Measurements from ENCODE around the gene ACP1. TPM values are rescaled to one million over a fixed set of nuclear protein-coding genes. Genes with fewer than 3 reads are reported as not detected.

The ACP1 gene
- total and polyA plus RNA-seq, 10 of the 15 experiments (the other 5 are each of a cell fraction or from before 2014, with no cell fraction given): 120 to 468 (median 175) TPM

DNA sequence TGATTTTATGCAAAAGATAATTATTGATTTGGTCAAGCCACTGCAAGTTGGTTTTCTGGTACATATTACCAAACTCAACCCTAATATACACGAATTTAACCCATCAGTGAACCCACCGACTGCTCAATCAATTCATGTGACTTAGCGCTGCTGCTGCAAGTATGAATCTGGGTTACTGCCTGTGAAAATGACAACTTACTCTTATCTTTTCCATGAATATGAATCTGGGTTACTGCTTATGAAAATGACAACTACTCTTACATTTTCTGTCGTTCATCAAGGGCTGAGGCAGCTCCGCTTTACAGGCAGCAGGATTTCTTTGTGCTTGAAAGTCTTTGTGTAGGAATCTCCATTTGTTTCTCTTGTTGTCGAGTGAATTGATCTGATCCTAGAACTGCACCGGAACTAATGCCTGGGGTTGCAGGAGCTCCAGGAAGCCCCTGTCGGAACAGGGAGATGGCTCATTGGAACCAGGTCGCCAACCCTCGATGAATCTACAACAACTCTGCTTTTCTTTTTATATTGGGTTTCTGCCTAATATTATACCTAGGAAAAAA is 45.3 kb downstream of the ACP1 start (continued):
- TF ChIP-seq GABPA (IDR thresholded peaks at IDR 0.05; ENCODE audit: low read depth) (no peak), BMI1 (IDR thresholded peaks at IDR 0.05; ENCODE audit: borderline replicate concordance) (no peak), FOS (IDR thresholded peaks at IDR 0.05; ENCODE audit: borderline replicate concordance, extremely low read depth, insufficient read length) (no peak), EED (IDR thresholded peaks at IDR 0.05; ENCODE audit: low read depth) (no peak), GATAD2B (conservative IDR thresholded peaks at IDR 0.05; ENCODE audit: low read depth) (no peak), SREBF2 (IDR thresholded peaks at IDR 0.05; ENCODE audit: low read length) (no peak)

DNA sequence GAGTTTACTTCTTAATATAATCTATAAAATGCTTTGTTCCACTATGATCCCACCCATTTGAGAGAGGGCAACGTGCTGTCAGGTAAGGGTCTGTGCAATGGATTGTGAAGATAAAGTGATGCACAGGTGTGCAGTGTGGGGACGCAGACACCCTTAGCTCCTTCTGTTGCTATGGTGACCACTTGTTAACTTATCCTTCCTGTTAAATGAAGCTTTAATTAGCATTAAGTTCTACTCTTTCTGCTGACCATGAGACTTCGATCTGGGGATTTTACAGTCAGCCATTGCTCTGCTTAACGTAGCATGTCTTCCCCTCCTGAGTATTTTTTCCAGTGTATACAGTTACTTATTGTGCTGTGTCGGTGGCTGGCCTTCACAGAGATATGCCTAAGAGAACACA is 46.2 kb downstream of the ACP1 start:
- no peak for TF ChIP-seq DPF2 (IDR thresholded peaks at IDR 0.05)
- no peak for TF ChIP-seq SPI1 (IDR thresholded peaks at IDR 0.05; ENCODE audit: borderline replicate concordance, insufficient read depth, low read depth, low read length)
- TF ChIP-seq IKZF2 (IDR thresholded peaks at IDR 0.05): no peak
- no peak for TF ChIP-seq CHD2 (IDR thresholded peaks at IDR 0.05; ENCODE audit: borderline replicate concordance, low read depth, low read length)
- TF ChIP-seq ZBED1 (IDR thresholded peaks at IDR 0.05; ENCODE audit: borderline replicate concordance): no peak
- TF ChIP-seq CBX5 (IDR thresholded peaks at IDR 0.05; ENCODE audit: low read depth): no peak
- TF ChIP-seq, protein P1, sequence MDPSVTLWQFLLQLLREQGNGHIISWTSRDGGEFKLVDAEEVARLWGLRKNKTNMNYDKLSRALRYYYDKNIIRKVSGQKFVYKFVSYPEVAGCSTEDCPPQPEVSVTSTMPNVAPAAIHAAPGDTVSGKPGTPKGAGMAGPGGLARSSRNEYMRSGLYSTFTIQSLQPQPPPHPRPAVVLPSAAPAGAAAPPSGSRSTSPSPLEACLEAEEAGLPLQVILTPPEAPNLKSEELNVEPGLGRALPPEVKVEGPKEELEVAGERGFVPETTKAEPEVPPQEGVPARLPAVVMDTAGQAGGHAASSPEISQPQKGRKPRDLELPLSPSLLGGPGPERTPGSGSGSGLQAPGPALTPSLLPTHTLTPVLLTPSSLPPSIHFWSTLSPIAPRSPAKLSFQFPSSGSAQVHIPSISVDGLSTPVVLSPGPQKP (IDR thresholded peaks at IDR 0.05; ENCODE audit: low read depth, low read length): no peak
- TF ChIP-seq MYC (IDR thresholded peaks at IDR 0.05; ENCODE audit: insufficient read depth, insufficient read length, insufficient replicate concordance, low read length, severe bottlenecking): no peak
- no peak for TF ChIP-seq ZNF622 (IDR thresholded peaks at IDR 0.05)
- TF ChIP-seq SMARCA5 (IDR thresholded peaks at IDR 0.05): no peak
- TF ChIP-seq SMC3 (IDR thresholded peaks at IDR 0.05; ENCODE audit: borderline replicate concordance, low read length): no peak
- TF ChIP-seq CEBPB (IDR thresholded peaks at IDR 0.05; ENCODE audit: borderline replicate concordance in 1 of 2, low read depth in 2 of 2, low read length in 2 of 2): no peak
- TF ChIP-seq KLF5 (IDR thresholded peaks at IDR 0.05; ENCODE audit: partially characterized antibody): no peak
- no peak for TF ChIP-seq PAX8 (IDR thresholded peaks at IDR 0.05)
- TF ChIP-seq HDAC2 (IDR thresholded peaks at IDR 0.05): no peak
- TF ChIP-seq EED (IDR thresholded peaks at IDR 0.05; ENCODE audit: low read depth): no peak
- no peak for TF ChIP-seq MYB (IDR thresholded peaks at IDR 0.05; ENCODE audit: borderline replicate concordance, low read depth, low read length)
- no peak for TF ChIP-seq ZSCAN29 (IDR thresholded peaks at IDR 0.05)
- TF ChIP-seq ETV6 (conservative IDR thresholded peaks at IDR 0.05 in 1 of 2, IDR thresholded peaks at IDR 0.05 in 1 of 2; ENCODE audit: borderline replicate concordance in 1 of 2, low read depth in 1 of 2): no peak
- TF ChIP-seq SMAD1 (IDR thresholded peaks at IDR 0.05; ENCODE audit: low read depth, partially characterized antibody): no peak
- RAD21 ChIA-PET (ENCODE audit: unreplicated experiment): no interaction called here
- Histone ChIP-seq H3K9me3 (replicated peaks; ENCODE audit: control insufficient read depth, insufficient read depth, low read length) (no peaks in the 10 kb centered on the region; the same call in 2 of the 3 replicates), H3K4me3 (no peak overlapping the region), H3K27me3 (replicated peaks in 1 of 2; ENCODE audit: control insufficient read depth in 2 of 2, insufficient read depth in 2 of 2, low read length in 1 of 2) (no peaks in the 10 kb centered on the region), H3K4me2 (ENCODE audit: control insufficient read depth, insufficient read depth) (no peak overlapping the region), H3K9ac (ENCODE audit: control insufficient read depth, insufficient read depth, low read length) (no peak overlapping the region), H3K4me1 (ENCODE audit: control insufficient read depth, insufficient read depth, low read length) (no peaks in the 10 kb centered on the region), H3K36me3 (ENCODE audit: control insufficient read depth in 2 of 2, insufficient read depth in 2 of 2, low read length in 1 of 2) (no peaks in the 10 kb centered on the region), H2AFZ (ENCODE audit: control insufficient read depth, low read depth, low read length) (no peak overlapping the region), H3K79me2 (ENCODE audit: control insufficient read depth, insufficient read depth, low read length) (no peaks in the 10 kb centered on the region), H4K20me1 (ENCODE audit: control insufficient read depth, insufficient read depth) (no peaks in the 10 kb centered on the region), H3K27ac (ENCODE audit: control insufficient read depth, insufficient read depth) (no peak overlapping the region)
- ATAC-seq: no peak
- WGBS (ENCODE audit: insufficient coverage, insufficient replicate concordance, low lambda C conversion rate, missing lambda C conversion rate): 18% methylated on average over 5 of the region's 5 CpGs
- POLR2A ChIA-PET: no interaction called here
- intact Hi-C loops (cut with micrococcal nuclease; ENCODE audit: unreplicated experiment) (no loop called here), in situ Hi-C loops (cut with MboI) (no loop called here)
- no peak for DNase-seq (ENCODE audit: low read depth, low spot score)
- CTCF ChIA-PET: no interaction called here
- SMC1A ChIA-PET (ENCODE audit: uncharacterized antibody, unreplicated experiment): no interaction called here
- FAIRE-seq: no peak
- no TSS peak for BruUV-seq (replicated peaks)
